ENCODE data around the gene ZCCHC8.
"Not testable (repeated sequence)": the region's sequence is repeated elsewhere in the genome, so short reads cannot be mapped to it uniquely, and the experiment has no call there.

Gene ZCCHC8

GRCh38 chr12:122481861-122482260 lies 18.9 kb downstream of the ZCCHC8 start:
- no peak overlapping the region for H3K4me3 ChIP-seq (ENCODE audit: low read length)
- no peak for DNase-seq (ENCODE audit: low read depth, low spot score)

- no peak overlapping the region for H3K4me3 ChIP-seq (ENCODE audit: low read length)
- no peak for DNase-seq (ENCODE audit: low read depth, low spot score)
These were observed 20.0 kb downstream of the ZCCHC8 start for GRCh38 chr12:122480753-122481152.

GRCh38 chr12:122474324-122474716 lies 26.4 kb downstream of the ZCCHC8 start:
- H3K4me3 ChIP-seq (ENCODE audit: low read length) = no peak overlapping the region
- no peak for DNase-seq (ENCODE audit: low read depth, low spot score)

GRCh38 chr12:122473543-122474323 lies 27.0 kb downstream of the ZCCHC8 start:
- H3K4me3 ChIP-seq (ENCODE audit: low read length) = no peak overlapping the region

GRCh38 chr12:122471324-122472226 lies 29.2 kb downstream of the ZCCHC8 start:
- DNase-seq (ENCODE audit: low read depth, low spot score) = peak; percentile 55
- no peak overlapping the region for H3K4me3 ChIP-seq (ENCODE audit: low read length)

More at GRCh38 chr12:122473543-122474323, 27.0 kb downstream of the ZCCHC8 start:
- DNase-seq (ENCODE audit: low read depth, low spot score) = no peak

- not testable (repeated sequence) for H3K4me3 ChIP-seq (ENCODE audit: low read length); DNase-seq (ENCODE audit: low read depth, low spot score)
These were observed 30.2 kb downstream of the ZCCHC8 start for GRCh38 chr12:122470576-122470975.

GRCh38 chr12:122469856-122470255 lies 30.9 kb downstream of the ZCCHC8 start:
- not testable (repeated sequence) for DNase-seq (ENCODE audit: low read depth, low spot score); H3K4me3 ChIP-seq (ENCODE audit: low read length)

GRCh38 chr12:122467983-122468382 lies 32.7 kb downstream of the ZCCHC8 start:
- DNase-seq (ENCODE audit: low read depth, low spot score) = no peak

GRCh38 chr12:122464317-122465042 lies 36.3 kb downstream of the ZCCHC8 start:
- not testable (repeated sequence) for H3K4me3 ChIP-seq (ENCODE audit: low read length); DNase-seq (ENCODE audit: low read depth, low spot score)

More at GRCh38 chr12:122467983-122468382, 32.7 kb downstream of the ZCCHC8 start:
- H3K4me3 ChIP-seq (ENCODE audit: low read length) = no peak overlapping the region

- DNase-seq (ENCODE audit: low read depth, low spot score) = no peak
- H3K4me3 ChIP-seq (ENCODE audit: low read length) = no peak overlapping the region
These were observed 40.1 kb downstream of the ZCCHC8 start for GRCh38 chr12:122460641-122461040.

GRCh38 chr12:122460061-122460460 lies 40.7 kb downstream of the ZCCHC8 start:
- no peak overlapping the region for H3K4me3 ChIP-seq (ENCODE audit: low read length)
- no peak for DNase-seq (ENCODE audit: low read depth, low spot score)

- no peak for DNase-seq (ENCODE audit: low read depth, low spot score)
- no peak overlapping the region for H3K4me3 ChIP-seq (ENCODE audit: low read length)
These were observed 41.5 kb downstream of the ZCCHC8 start for GRCh38 chr12:122459211-122459610.

GRCh38 chr12:122458105-122459035 lies 42.4 kb downstream of the ZCCHC8 start:
- no peak for DNase-seq (ENCODE audit: low read depth, low spot score)
- no peak overlapping the region for H3K4me3 ChIP-seq (ENCODE audit: low read length)

- H3K4me3 ChIP-seq (ENCODE audit: low read length) = no peak overlapping the region
- DNase-seq (ENCODE audit: low read depth, low spot score) = no peak
These were observed 43.1 kb downstream of the ZCCHC8 start for GRCh38 chr12:122457627-122458026.

GRCh38 chr12:122454739-122455138 lies 46.0 kb downstream of the ZCCHC8 start:
- H3K4me3 ChIP-seq (ENCODE audit: low read length) = no peak overlapping the region
- no peak for DNase-seq (ENCODE audit: low read depth, low spot score)

- DNase-seq (ENCODE audit: low read depth, low spot score) = no peak
- H3K4me3 ChIP-seq (ENCODE audit: low read length) = no peak overlapping the region
These were observed 46.4 kb downstream of the ZCCHC8 start for GRCh38 chr12:122454250-122454721.

GRCh38 chr12:122452701-122453285 lies 47.9 kb downstream of the ZCCHC8 start:
- DNase-seq (ENCODE audit: low read depth, low spot score) = no peak
- peak overlapping the region; percentile 7; the same call in 1 of the 2 replicates for H3K4me3 ChIP-seq (ENCODE audit: low read length)

- H3K4me3 ChIP-seq (ENCODE audit: low read length) = no peak overlapping the region
- no peak for DNase-seq (ENCODE audit: low read depth, low spot score)
These were observed 51.4 kb downstream of the ZCCHC8 start for GRCh38 chr12:122449317-122449716.
